ENCODE results near the gene SLFNL1. TPM values are rescaled to one million over a fixed set of nuclear protein-coding genes. Genes with fewer than 3 reads are reported as not detected.

The SLFNL1 gene
- total RNA-seq, 2 experiments from 2014 or later: 0.08 to 0.17 TPM

DNA sequence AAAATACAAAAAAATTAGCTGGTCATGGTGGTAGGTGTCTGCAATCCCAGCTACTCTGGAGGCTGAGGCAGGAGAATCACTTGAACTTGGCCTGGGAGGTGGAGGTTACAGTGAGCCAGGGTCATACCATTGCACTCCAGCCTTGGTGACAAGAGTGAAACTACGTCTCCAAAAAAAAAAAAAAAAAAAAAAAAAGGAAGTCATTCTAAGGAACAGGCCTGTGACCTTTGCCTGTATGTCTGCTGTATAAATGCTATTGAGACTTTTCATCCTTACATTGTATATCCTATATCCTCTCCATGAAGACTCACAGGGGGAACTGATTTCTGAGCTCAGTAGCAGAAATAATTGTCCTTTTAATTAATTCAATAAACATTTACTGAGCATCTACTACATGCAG lies 49.6 kb downstream of the SLFNL1 start:
- Mint-ChIP-seq H3K36me3 (ENCODE audit: low read depth) (no peaks in the 10 kb centered on the region), H3K4me3 (no peak overlapping the region), H3K27me3 (no peaks in the 10 kb centered on the region), H3K27ac (no peak overlapping the region), H3K9me3 (no peaks in the 10 kb centered on the region), H3K4me1 (ENCODE audit: low read depth) (no peaks in the 10 kb centered on the region)
- Histone ChIP-seq H3K4me1 (ENCODE audit: insufficient read depth, low read length) (no peaks in the 10 kb centered on the region), H3K9me3 (ENCODE audit: control insufficient read depth in 1 of 2, insufficient read depth in 1 of 2, low read length in 2 of 2) (no peaks in the 10 kb centered on the region), H3K4me3 (ENCODE audit: low read length) (no peak overlapping the region), H3K27me3 (ENCODE audit: control insufficient read depth in 1 of 2, insufficient read depth in 2 of 2, low read length in 2 of 2) (no peaks in the 10 kb centered on the region), H3K36me3 (ENCODE audit: insufficient read depth, low read length) (no peaks in the 10 kb centered on the region), H3K27ac (ENCODE audit: low read depth in 1 of 2, low read length in 2 of 2) (no peak overlapping the region)
- POLR2A ChIA-PET: no interaction called here
- CTCF ChIA-PET: interaction anchor here (0.5 to 0.6 kb wide), 2 partner anchors 19 to 23 kb away, joined by 3 read pairs; no protein-coding TSS in a partner anchor
- intact Hi-C loops (cut with DNase I, micrococcal nuclease): no loop called here
- DNase-seq (no peak), ATAC-seq (ENCODE audit: poor library complexity) (no peak)
- TF ChIP-seq, protein P1, sequence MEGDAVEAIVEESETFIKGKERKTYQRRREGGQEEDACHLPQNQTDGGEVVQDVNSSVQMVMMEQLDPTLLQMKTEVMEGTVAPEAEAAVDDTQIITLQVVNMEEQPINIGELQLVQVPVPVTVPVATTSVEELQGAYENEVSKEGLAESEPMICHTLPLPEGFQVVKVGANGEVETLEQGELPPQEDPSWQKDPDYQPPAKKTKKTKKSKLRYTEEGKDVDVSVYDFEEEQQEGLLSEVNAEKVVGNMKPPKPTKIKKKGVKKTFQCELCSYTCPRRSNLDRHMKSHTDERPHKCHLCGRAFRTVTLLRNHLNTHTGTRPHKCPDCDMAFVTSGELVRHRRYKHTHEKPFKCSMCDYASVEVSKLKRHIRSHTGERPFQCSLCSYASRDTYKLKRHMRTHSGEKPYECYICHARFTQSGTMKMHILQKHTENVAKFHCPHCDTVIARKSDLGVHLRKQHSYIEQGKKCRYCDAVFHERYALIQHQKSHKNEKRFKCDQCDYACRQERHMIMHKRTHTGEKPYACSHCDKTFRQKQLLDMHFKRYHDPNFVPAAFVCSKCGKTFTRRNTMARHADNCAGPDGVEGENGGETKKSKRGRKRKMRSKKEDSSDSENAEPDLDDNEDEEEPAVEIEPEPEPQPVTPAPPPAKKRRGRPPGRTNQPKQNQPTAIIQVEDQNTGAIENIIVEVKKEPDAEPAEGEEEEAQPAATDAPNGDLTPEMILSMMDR (IDR thresholded peaks at IDR 0.05): no peak

DNA sequence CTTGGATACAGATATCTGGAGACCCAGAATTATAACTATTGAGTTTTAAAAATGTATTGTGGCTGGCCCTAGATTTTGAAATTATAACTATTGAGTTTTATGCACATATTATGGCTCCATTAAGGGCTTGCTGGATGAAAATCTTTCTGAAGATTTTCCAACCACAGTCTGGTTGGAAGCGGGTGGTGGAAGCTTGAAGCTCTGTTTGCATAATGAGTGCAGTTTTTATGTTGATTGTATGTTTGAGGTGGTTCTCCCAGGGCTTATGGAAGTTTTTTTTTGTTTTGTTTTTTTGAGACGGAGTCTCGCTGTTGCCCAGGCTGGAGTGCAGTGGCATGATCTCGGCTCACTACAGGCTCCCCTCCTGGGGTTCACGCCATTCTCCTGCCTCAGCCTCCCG lies 52.1 kb downstream of the SLFNL1 start:
- POLR2A ChIA-PET: no interaction called here
- no peaks in the 10 kb centered on the region for H3K27me3 Mint-ChIP-seq
- TF ChIP-seq, protein P1 (IDR thresholded peaks at IDR 0.05): no peak

DNA sequence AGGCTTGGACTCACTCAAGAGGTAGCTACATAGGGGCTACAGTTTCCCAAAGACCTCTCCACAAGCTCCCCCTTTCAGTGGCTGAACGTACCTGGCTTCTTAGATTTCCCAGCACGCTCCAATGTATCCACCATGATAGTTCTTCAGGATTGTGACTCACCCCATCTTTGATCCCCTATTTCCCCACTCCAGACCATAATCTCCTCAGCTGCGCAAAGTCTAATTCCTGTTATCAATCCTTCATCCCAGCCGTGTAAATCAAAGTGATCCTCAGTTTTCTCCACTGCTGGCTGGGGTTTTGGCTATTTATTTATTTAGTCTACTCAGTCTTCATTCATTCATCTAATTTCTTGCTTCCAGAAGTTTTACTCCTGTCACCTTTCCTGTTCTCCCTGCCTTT lies 55.1 kb downstream of the SLFNL1 start:
- ATAC-seq (ENCODE audit: poor library complexity) (no peak), DNase-seq (no peak)
- Histone ChIP-seq H3K27me3 (ENCODE audit: control insufficient read depth in 1 of 2, insufficient read depth in 2 of 2, low read length in 2 of 2) (no peaks in the 10 kb centered on the region), H3K4me1 (ENCODE audit: insufficient read depth, low read length) (no peaks in the 10 kb centered on the region), H3K9me3 (ENCODE audit: control insufficient read depth in 1 of 2, insufficient read depth in 1 of 2, low read length in 2 of 2) (no peaks in the 10 kb centered on the region), H3K36me3 (ENCODE audit: insufficient read depth, low read length) (no peaks in the 10 kb centered on the region), H3K4me3 (ENCODE audit: low read length) (no peak overlapping the region), H3K27ac (ENCODE audit: low read depth in 1 of 2, low read length in 2 of 2) (no peak overlapping the region)
- Mint-ChIP-seq H3K27ac (no peak overlapping the region), H3K4me3 (no peak overlapping the region), H3K36me3 (ENCODE audit: low read depth) (no peaks in the 10 kb centered on the region), H3K9me3 (no peaks in the 10 kb centered on the region), H3K27me3 (no peaks in the 10 kb centered on the region), H3K4me1 (ENCODE audit: low read depth) (no peaks in the 10 kb centered on the region)
- ChIA-PET POLR2A (no interaction called here), CTCF (no interaction called here)
- intact Hi-C loops (cut with DNase I, micrococcal nuclease): no loop called here
- TF ChIP-seq, protein P1 (IDR thresholded peaks at IDR 0.05): no peak

More for the DNA sequence above, 52.1 kb downstream of the SLFNL1 start:
- H3K27ac Mint-ChIP-seq: no peak overlapping the region
- ATAC-seq (ENCODE audit: poor library complexity) (no peak), DNase-seq (no peak)
- intact Hi-C loops (cut with DNase I, micrococcal nuclease): no loop called here
- no peaks in the 10 kb centered on the region for H3K27me3 ChIP-seq (ENCODE audit: control insufficient read depth in 1 of 2, insufficient read depth in 2 of 2, low read length in 2 of 2)
- CTCF ChIA-PET: no interaction called here
- no peaks in the 10 kb centered on the region for H3K4me1 Mint-ChIP-seq (ENCODE audit: low read depth)
- no peak overlapping the region for H3K4me3 ChIP-seq (ENCODE audit: low read length)
- H3K4me1 ChIP-seq (ENCODE audit: insufficient read depth, low read length): no peaks in the 10 kb centered on the region
- no peaks in the 10 kb centered on the region for H3K36me3 Mint-ChIP-seq (ENCODE audit: low read depth)
- no peaks in the 10 kb centered on the region for H3K36me3 ChIP-seq (ENCODE audit: insufficient read depth, low read length)
- H3K4me3 Mint-ChIP-seq: no peak overlapping the region
- no peak overlapping the region for H3K27ac ChIP-seq (ENCODE audit: low read depth in 1 of 2, low read length in 2 of 2)
- no peaks in the 10 kb centered on the region for H3K9me3 Mint-ChIP-seq
- no peaks in the 10 kb centered on the region for H3K9me3 ChIP-seq (ENCODE audit: control insufficient read depth in 1 of 2, insufficient read depth in 1 of 2, low read length in 2 of 2)

Other genes with a start within 250 kb of the SLFNL1 start
- gene KCNQ4, start 237.9 kb downstream of the SLFNL1 start, total RNA-seq: under 1 TPM; 0.25 to 0.30 TPM
- 10 to 100 TPM; 51.6 to 52.0 TPM for gene CITED4, start 159.4 kb downstream of the SLFNL1 start, total RNA-seq
- 10 to 100 TPM; 37.1 to 37.4 TPM for gene CTPS1, start 42.0 kb downstream of the SLFNL1 start, total RNA-seq
- 10 to 100 TPM; 14.4 to 19.2 TPM for gene SCMH1, start 220.6 kb upstream of the SLFNL1 start, total RNA-seq